GM20431 (cell line): ENCODE results near the gene HDAC5.

Source experiments
- in situ Hi-C: fragments of 300-500 bp; cut with MseI, MboI; formaldehyde crosslinking; loops from one replicate; pipeline ENCODE4 v1.15.0; 2020; ENCODE audit warnings: low sequenced_read_pairs; ENCODE audit not compliant: unreplicated experiment

HDAC5 gene

DNA sequence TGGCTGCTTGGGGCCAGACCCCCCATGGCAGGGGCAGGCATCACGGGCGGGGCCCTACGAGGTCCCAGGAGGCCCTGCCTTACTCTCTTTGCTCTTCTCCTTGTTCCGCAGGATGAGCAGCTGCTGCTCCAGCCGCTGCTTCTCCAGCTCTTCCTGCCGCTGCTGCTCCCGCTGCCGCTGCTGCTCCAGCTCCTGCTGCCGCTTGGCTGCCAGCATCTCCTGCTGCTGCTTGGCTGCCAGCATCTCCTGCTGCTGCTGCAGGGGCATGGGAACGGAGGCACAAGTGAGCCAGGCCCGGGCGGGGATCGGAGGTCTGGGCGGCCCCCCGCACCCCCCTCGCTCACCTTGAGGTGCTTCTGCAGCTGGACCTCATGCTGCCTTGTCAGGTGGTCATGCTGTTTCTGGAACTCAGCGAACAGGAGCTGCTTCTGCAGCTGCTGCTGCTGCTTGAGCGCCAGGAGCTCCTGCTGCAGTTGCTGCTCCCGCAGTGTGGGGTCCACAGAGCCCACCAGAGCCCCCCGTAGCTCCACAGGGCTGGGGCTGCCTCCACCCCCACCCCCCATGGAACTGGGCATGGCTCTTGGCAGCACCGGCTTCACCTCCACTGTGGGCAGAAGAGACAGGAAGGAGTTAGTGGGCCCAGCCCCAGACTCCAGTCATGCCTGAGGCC lies 30.1 kb downstream of the HDAC5 start:
- in situ Hi-C loops = no loop called here

DNA sequence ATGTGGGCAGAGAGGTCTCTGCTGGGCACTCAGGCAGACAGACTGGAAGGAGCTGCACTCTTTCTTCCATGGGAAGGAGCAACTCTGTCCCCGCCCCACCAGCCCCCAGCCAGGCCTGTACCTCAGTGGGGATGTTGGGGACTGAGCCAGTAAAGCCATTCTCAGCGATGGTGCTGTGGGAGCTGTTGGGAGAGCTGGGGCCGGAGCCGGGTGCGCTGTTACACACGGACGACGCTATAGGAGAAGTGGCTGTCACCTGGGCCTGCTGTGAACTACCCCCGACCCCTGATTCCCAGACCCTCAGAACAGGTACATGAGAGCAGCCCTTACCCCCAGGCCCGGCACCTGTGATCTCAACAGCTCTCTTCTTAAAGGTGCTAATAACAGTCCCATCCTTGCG lies 31.4 kb downstream of the HDAC5 start:
- in situ Hi-C loops = no loop called here

DNA sequence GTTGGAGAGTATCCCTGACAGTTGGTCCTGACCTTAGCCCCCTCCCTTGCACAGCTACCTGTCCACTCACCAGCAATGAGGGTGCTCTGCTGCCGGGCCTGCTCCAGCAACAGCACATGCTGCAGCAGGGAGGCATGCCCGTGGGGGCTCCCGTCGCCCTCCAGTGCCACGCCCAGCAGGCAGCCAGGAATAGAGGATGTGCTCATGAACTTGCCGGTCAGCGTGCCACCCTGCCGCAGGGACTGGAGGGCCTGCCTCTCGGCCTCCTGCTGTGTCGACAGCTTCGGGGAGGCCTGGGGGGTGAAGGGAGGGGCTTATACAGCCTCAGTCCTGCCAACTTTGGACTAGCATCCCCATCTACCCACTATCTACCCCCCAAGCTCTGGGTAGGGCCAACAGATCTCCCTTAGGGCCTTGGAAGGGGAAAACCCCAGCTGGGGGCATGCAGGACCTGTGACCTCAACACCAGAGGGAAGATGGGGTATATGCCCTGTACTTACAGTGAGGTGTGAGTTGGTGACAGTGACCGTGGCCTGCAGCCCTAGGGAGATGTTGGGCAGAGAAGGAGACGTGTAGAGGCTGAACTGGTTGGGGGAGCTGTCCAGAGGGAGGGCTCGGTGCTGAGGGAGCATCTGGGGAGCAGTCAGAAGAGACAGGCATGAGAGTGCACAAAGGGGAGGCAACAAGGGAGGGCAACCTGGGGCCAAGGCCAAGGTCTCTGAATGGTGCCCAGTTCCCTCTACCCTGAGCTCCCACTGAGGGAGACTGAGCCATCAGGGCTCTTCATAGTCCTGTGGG lies 32.0 kb downstream of the HDAC5 start:
- in situ Hi-C loops = no loop called here

DNA sequence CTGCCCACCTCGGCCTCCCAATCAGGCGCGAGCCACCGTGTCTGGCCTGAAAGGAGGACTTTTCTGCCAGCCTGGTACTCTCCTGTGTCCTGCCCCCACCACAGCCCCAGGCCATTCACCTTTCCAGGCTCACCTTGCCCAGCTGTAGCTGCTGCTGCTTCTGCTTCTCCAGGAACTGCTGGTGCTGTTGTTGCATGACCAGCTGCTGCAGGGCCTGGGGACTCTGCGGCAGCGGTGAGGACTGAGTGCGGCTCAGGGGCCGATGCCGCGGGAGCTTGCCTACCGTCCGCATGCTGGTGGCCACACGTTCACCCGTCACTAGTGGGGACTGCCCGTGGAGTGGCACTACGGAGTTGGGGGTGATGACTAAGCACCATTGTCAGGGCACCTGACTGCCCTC lies 35.2 kb downstream of the HDAC5 start:
- in situ Hi-C loops = no loop called here

DNA sequence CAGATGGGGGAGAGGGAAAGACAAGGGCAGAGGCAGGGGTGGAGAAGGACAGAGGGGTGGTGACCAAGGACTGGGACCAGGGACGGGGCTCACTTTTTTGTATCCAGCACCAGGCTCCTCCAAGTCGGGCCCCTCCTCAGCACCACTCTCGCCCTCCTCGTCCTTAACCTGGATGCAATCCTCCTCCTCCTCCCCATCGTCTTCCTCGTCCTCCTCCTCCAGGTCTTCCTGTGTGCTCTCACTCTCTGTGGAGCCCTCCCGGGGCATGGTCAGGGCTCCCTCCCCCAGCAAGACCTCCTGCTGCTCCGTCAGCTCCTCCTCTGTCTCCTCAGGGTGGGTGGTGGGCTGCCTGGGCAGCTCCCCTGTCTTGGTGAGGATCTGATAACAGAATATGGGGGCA lies 36.1 kb downstream of the HDAC5 start:
- in situ Hi-C loops = no loop called here

DNA sequence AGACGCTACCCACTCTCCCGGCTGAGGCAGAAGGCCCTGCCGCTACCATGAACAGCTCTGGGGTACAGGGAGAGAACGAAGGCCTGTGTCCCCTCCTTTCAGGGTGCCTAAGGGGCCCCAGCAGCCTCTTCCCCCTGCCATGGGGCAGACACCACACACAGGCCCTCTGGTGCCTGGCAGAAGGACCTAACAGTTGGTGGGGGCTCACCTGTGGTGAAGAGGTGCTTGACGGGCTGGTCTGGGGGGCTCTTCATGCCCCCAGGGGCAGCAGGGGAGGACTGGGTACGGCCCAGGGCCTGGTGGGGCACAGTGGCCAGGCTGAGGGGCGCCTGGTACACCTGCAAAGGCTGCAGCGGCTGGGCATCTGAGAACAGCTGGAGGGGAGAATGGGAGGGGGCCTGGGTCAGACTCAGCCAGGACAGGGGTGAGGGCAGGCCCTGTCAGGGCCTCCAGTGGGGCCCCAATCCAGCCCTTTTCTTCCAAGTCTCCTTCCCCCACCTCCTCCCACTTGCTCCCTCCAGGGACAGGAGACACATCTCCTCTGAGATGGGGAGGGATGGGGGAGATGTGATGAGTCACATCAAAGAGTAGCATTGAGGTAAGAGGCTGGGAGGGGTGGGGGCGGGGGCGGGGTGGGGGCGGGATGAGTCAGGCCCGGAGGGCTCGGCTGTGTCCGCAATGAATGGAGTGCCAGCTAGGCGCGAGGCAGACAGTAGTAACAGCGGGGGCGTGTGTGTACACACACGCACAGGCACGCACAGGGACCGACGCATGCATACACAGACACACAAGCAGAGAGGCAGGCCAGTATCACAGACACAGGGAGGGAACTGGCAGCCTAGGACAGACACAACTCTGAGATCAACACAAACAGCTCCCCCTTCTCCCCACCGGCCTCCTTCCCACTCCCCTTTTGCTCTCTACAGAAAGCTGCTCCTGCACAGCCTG lies 36.8 kb downstream of the HDAC5 start:
- in situ Hi-C loops = no loop called here

DNA sequence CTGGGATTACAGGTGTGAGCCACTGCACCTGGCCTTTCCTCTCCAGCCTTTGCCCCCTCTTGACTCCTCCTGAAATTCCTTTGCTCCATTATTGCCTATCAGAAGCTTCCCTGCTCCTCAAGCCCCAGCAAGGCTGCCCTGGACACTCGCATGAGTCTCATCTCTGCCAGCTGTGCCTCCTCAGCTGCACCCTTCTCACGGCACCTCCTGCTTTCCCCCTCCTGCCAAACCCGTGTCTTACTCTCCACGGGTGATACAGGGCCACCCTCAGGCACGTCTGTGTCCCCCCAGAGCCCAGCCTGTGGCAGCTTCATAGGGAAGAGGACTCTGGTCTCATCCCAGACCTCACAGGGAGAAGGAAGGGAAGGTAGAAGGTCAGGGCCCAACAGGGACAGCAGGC lies 37.5 kb downstream of the HDAC5 start:
- in situ Hi-C loops = no loop called here

DNA sequence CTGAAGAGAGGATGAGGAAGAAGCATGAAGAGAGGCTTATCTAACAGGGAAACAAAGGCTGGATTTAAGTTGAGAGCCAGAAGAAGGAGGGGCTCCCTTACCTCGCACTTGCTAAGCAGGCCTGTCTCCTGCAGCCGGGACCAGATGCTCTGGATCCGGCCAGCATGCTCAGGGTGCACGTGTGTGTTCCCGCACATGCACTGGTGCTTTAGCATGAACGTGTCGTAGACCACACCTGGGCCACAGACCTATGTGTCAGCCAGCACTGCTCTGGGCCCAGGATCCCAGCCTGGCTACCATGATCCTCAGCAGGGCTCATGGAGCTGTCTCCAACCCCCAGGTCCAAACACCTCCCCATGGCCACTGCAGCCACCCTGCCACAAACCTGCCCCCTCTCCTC lies 38.5 kb downstream of the HDAC5 start:
- in situ Hi-C loops = no loop called here

DNA sequence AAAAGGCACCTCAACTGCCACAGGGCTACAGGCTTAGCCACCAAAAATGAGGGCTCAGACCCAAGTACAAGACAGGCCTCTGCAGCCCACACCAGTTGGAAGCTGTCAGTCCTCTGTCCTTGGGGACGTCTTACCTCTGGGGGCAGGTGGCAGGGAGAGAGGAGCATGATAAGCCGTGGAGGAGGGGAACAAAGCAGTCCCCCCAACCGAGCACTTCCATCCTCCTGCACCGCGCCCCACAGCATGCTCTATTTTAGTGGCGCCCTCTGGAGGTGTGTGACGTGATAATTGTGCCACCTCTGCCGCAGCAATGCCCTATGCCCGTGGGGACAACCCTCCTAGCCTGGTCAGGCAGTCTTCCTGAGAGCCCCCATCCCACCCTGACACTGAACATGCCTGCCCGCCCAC lies 39.3 kb downstream of the HDAC5 start:
- in situ Hi-C loops = no loop called here

DNA sequence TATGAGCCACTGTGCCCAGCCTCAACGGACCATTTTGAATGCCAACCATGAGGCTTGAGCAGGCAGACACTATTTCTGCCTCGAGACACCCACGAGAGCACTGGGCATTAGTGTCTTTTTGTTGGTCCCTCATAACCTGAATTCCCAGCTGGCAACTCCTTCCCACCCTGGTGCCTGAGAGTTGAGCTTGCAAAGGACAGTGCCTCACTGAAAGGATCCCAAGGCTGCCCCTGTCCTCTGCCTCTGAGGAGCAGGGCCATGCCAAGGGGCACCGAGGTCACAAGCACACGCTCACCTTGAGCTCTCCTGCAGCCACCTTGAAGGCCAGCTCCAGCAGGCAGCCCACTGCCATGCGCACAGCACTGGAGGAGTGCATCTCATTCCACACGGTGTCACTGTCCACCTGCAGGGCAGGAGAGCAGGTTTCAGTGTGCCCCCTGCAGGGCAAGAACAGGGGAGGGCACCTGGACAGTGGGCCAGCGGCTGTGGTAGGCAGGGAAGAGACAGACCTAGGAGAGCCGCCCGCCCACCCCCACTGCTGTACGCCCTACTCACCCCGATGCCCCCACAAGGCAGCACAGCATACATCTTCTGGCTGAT lies 40.1 kb downstream of the HDAC5 start:
- in situ Hi-C loops = no loop called here

DNA sequence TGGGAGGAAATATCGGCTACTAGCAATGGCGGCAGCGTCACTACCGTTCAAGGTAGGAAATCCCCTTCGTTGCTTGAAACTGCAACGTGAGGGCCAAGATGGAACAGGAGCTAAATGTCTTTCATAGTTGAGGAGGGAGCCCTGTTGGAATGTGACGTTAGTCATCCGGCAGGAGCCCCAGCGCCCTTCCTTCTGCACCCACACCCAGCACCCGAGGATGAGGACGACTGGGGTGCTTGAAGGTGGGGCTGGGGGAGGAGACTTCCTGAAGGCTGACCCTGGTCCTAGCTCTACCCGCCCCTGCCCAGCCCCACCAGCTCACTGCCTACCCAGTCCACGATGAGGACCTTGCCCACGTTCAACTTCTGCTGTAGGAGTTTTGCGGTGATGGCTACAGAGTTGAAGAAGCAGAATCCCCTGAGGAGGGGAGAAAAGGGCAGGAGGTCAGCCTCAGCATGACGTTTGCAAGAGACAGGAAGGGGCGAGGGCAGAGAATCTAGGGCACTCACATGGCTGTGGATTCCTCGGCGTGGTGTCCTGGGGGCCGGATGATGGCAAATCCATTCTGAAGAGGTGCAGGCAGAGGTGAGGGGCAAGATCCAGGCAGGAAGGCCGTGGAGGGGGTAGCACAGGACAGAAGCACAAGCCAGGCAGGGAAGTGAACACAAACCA lies 41.0 kb downstream of the HDAC5 start:
- in situ Hi-C loops = no loop called here

DNA sequence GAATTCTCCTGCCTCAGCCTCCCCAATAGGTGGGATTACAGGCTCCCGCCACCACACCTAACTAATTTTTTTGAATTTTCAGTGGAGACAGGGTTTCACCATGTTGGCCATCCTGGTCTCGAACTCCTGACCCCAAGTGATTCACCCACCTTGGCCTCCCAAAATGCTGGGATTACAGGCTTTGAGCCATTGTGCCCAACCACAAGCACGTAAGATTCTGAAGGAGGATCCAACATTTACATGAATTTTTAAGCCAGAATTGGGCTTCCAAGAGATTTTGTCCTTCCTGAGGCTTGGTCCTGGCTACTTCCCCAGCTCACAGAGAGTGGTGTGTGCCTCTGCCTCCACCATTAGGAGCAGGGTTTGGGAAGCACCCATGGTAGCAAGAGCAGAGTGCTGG lies 41.8 kb downstream of the HDAC5 start:
- in situ Hi-C loops = no loop called here

DNA sequence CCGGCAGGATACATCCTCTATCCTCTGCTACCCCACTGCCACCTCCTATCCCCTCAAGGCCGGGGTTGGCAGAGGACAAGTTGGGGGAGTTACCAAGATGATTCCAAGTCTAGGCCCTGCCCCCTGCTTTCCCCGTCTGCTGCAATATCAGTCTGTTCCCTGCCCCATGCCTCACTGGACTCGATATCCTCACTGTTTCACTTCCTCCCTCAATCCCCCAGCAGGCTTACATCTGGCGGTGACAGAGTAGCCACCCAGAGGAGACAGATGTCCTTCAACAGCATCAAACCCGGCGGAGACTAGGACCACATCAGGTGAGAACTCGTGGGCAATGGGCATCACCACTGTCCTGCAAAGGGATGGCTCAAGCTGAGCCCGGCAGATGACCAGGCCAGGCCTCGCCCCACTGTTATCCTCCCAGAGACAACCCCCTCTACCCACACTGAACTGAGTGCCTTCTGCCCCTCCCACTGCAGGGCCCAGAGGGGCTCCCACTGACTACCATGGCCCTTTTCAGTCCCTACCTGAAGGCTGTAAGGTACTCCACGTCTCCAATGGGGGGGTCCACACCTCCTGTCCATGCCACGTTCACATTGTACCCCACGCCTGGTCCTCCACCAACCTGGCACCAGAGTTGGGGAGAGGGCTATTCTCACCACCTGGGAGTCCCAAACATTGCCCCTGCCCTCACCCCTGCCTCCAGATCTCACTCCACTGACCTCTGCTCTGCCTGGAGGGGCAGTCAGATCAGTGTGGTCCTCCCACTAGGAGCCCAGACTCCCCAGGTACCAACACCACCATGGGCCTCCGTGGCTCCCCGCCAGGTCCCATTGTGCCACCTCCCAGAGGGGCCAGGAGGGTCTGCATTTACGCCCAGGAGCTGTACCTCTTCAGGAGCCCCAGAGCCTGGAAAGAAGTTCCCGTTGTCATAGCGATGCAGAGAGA lies 43.3 kb downstream of the HDAC5 start:
- in situ Hi-C loops = no loop called here

DNA sequence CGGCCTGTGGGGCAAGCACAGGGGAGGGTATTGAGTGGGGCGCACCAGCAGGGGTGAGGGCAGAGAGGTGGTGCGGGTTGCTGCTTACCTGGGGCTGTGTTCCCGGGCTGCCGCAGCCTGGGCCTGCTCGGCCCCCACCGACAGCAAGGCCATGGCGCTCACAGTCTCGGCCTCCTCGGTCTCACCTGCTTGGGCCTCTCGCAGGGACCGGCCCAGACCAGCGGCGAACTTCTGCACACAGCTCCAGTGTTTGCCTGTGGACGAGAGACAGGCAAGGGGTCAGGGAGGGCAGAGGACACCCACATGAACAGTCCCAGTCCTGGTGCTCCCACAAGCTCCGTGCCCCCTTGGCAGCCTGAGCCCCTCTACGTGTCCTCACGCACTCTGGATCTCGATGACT lies 45.0 kb downstream of the HDAC5 start:
- in situ Hi-C loops = no loop called here

DNA sequence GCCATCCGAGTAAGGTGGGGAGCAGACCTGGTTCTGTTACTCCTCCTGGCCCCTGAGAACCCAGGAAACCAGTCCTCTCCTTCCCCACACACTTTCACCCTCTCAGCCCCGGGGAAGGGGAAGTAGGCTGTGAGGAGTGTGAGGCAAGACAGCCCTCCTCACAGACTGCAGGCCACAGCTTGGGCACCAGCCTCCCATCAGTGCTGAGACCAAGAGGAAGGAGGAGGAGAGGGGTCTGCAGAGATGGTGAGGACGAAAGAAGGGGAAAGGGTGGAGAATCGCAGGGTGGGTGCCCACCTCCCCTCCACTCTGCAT lies 45.9 kb downstream of the HDAC5 start:
- in situ Hi-C loops = no loop called here

DNA sequence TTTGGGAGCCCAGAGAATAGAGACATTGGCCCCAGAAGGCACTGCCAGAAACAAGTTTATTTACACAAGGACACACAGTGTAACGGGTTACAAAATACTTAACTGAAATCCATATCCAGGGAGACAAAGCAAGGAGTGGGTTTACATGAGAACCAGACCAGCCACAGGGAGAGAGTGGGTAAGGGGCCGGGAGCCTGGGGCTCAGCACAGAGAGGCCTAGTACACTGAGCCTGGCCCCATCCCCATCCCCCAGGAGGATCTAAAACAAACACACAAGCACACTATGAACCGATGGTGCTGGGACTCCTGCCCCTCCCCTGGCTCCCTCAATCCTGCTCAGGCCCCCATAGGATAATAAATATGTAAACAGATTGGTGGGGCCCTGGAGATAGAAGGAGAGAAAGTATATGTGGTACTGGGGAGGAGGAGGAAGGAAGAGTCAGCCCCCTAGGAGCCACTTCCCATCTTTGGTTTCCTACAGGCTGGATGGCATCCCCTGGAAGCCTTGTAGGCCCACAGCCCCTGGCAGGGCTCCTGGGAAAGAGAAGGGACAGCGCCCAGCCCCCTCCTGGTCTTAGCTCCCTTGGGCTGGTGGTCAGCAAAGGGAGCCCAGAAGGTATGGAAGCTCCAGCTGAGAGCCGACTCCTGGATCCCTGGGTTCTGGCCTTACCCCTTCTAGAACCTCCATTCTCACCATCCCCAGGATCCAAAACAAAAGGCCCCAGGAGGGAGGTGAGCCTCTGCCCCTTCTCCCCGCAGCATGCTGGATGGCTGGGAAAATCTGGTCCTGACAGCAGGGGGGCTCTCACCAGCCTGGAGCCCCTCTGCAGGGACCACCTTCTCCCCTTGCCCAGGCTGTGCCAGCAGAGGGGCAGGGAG lies 46.5 kb downstream of the HDAC5 start:
- in situ Hi-C loops = no loop called here

DNA sequence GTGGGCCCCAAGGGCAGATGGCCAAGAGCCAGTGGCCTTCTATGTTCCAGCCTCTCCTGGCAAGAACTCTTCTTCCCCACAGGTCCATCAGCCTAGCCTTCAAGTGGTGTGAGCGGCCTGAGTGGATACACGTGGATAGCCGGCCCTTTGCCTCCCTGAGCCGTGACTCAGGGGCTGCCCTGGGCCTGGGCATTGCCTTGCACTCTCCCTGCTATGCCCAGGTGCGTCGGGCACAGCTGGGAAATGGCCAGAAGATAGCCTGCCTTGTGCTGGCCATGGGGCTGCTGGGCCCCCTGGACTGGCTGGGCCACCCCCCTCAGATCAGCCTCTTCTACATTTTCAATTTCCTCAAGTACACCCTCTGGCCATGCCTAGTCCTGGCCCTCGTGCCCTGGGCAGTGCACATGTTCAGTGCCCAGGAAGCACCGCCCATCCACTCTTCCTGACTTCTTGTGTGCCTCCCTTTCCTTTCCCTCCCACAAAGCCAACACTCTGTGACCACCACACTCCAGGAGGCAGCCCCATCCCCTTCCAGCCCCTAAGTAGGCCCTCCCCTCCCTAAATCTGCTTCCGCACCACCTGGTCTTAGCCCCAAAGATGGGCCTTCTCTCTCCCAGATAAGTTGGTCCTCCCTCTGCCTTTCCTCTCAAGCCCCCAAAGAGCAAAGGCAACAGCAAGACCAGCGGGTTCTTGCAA lies 47.7 kb downstream of the HDAC5 start:
- in situ Hi-C loops = no loop called here

DNA sequence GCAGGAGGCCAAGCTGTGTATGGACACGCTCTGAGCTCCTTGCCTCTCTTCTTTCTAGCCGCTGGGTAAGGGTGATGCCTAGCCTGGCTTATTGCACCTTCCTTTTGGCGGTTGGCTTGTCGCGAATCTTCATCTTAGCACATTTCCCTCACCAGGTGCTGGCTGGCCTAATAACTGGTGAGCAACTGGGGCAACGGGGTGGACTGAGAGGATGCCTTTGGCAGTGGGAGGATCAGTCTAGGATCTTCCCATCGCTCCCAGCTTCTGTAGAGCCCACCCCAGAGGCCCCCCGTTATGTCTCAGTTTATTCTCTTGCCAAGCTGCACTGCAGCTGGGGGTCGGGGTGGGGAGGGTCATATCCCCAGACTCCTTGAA lies 48.5 kb downstream of the HDAC5 start:
- in situ Hi-C loops = no loop called here
